HL-60/S4 (cell line): ENCODE data around the gene CFDP1.

Source experiments
- in situ Hi-C: fragments of 300-500 bp; cut with MboI; formaldehyde crosslinking; loops from 2 replicates; pipeline ENCODE4 v1.14.3; 2022; ENCODE audit warnings: low sequenced_read_pairs

CFDP1 gene

GRCh38 chr16:75267631-75268264 lies 165.6 kb downstream of the CFDP1 start:
- in situ Hi-C loops = no loop called here

DNA sequence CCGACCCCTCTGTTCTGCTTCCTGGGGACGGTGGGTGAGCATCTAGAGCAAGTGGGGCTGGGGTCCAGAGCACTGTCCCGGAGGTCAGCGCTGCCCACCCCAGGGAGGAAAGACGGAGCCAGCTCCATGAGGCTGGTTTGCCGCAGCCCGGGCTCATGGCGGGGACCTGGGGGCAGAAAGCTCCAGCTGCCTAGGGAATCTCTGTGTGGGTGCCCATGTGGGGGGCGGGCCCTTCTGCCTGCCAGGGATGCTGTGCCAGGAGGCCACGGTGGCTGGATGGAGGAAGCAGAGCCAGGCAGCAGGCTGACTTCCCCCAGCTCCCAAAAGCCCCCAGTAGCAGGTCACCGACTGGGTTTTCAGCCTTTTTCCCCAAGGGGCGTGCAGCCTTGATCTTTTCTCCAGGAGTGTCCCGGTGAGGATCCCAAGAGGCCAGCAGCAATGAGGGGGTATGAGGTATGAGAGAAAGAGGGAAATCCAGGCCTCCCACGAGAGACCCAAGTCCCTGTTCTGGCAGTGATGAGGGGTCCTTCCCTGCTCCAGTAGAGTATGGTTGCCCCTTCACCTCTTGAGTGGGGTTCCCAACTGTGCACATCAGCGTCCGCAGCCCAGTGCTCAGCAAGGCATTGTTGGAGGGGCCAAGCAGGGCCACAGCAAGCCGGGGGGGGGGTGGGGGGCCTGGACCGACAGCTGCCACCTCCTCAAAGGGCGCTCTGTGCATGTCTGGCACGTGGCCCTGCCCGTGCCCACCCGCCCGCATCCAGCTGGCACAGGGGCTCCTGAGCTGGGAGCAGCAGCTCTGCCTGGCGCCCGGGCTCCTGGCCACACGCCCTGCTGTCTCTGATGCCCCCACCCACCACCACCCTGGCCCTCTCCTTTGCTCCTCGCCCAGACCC lies 166.3 kb downstream of the CFDP1 start:
- in situ Hi-C loops = no loop called here

- in situ Hi-C loops = no loop called here
These were observed 167.2 kb downstream of the CFDP1 start for GRCh38 chr16:75265911-75266701.

- in situ Hi-C loops = no loop called here
These were observed 168.0 kb downstream of the CFDP1 start for GRCh38 chr16:75264999-75265910.

DNA sequence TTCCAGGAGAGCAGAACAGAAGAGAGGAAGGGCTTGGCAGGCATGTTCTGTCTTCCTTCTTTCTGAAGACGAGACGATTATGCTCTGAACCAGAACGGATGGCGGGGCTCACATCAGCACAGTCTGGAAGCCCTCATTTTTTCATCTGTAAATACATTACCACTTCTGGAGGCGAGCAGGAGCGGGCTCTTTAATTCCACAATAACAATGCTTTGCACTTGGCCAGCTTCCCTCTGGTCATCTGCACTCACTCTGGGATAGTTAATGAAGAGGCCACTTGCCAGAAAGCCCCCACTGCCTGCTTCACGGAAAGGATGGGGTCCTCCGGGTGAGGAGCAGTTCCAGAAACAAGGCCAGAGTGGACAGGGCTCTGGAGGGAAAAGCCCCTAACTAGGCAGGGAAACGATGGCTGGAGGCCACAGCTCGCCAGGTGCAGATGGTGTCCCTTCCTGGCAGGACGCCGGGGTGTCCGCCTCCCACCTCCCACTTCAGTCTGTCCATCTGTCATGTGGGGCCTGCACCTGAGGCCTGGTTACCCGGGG lies 168.8 kb downstream of the CFDP1 start:
- in situ Hi-C loops = no loop called here

GRCh38 chr16:75263963-75264445 lies 169.3 kb downstream of the CFDP1 start:
- in situ Hi-C loops = no loop called here

DNA sequence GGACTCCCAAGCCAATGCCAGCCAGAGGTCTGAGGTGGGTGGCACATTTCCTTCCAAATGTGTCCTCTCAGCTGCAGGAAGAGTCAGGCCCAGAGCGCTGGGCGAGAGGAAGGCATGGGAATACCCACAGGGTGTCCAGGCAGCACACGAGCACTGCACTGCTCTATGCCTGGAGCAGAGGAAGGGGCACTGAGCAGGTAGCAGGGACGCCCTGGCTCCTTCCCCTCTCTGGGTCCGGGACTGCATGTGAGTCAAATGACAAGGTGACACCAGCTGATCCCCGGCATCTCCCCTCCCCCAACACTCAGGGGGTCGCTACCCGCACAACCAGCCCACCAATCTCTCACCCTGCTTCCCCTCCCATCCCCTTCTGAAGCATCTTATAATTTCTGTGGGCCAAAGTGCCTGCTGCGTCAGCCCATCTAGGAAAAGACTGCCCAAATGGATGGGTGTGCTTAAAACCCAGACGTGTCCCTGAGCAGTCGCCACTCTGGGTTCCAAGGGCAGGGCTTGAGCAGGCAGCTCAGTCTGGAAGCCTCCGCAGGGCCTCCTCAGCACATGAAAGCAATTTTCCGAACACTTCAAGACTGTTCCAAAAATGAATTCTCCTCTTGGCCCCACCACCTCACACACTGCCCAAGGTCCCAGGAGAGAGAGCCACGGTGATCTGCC lies 169.9 kb downstream of the CFDP1 start:
- in situ Hi-C loops = no loop called here

GRCh38 chr16:75262800-75263127 lies 170.5 kb downstream of the CFDP1 start:
- in situ Hi-C loops = no loop called here

DNA sequence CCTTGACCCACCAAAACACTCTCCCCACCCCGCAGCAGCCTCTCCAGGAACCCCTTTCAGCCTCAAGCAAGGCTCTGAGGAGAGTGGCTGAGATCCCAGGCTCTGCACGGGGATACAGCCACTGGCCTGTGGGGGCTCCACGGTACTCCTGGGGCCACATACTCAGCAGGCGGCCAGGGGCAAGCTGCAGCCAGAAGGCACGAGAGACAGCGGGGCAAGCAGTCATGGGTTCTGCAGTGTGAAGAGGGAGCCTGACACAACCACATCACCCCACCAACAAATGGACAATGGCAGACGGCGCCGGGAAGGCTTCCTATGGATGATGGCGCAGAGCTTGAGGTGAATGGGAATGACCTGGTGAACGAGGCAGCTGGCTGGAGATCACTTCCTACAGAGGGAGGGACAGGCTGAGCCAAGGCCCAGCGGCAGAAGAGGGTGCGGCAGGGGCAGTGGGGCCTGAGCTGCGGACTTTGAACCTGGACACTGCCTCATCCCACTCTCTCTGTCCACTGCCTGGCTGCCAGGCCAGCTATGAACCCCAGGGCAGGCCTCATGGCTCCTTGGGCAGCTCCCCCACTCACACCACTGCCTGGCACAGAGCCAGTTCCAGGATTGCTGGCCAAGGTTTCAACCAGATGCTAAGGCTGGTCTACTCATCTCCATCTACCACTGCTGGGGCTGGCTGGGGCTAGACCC lies 171.1 kb downstream of the CFDP1 start:
- in situ Hi-C loops = no loop called here

DNA sequence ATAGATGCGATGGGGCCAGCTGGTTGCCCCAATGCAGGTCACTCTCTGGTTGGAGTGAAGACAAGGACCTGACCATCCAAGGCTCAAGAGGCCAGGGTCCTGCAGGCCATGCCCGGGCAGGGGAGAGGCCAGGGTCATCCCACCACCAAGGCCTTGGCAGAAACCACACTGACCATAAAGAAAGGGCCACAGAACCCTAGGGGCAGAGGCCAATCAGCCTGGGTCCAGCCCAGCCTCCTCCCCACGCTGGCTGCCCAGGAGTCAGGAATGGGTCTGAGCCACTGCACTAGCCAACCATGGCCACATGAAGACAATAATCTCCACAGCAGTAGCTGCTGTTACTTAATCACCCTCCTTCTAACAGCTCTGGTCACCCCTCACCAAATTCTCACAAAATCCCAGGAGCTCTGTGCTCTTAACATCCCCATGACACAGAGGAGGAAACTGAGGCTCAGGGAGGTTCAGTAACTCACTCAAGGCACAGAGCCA lies 171.7 kb downstream of the CFDP1 start:
- in situ Hi-C loops = no loop called here

DNA sequence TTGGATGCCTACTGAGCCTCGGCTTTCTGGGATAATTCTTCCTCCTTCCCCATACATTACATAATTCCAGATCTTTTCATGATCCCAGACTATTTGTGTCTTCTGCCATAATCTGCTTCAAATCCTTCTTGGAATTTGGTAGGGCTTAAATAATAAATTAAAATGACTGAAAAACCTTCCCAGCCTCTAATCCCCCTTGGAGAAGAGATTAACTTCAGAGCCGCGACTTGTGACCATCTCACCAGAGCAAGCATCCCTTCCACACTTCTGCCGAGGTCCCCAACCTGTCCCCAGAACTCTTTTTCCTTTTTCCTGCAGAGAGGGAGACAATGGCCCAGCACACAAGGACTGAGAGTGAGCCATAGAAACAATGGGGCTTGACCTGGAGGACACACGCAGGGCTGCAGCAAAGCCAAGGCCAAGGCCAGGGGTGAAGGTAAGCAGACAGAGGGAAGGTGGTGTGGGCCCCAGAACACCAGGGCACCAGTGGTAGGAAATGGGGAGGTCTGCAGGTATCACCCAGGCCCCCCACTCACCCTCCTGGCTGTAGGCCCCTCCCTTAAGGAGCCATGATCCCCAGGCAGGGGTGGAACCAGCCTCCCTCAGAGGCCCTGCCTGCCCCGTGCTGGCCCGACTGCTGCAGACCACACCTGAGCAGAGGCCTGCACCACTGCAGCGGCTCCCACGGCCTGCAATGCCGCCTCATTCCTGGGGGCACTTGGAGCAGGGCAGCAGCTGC lies 172.3 kb downstream of the CFDP1 start:
- in situ Hi-C loops = no loop called here

- in situ Hi-C loops = no loop called here
These were observed 174.5 kb downstream of the CFDP1 start for GRCh38 chr16:75258807-75259141.

DNA sequence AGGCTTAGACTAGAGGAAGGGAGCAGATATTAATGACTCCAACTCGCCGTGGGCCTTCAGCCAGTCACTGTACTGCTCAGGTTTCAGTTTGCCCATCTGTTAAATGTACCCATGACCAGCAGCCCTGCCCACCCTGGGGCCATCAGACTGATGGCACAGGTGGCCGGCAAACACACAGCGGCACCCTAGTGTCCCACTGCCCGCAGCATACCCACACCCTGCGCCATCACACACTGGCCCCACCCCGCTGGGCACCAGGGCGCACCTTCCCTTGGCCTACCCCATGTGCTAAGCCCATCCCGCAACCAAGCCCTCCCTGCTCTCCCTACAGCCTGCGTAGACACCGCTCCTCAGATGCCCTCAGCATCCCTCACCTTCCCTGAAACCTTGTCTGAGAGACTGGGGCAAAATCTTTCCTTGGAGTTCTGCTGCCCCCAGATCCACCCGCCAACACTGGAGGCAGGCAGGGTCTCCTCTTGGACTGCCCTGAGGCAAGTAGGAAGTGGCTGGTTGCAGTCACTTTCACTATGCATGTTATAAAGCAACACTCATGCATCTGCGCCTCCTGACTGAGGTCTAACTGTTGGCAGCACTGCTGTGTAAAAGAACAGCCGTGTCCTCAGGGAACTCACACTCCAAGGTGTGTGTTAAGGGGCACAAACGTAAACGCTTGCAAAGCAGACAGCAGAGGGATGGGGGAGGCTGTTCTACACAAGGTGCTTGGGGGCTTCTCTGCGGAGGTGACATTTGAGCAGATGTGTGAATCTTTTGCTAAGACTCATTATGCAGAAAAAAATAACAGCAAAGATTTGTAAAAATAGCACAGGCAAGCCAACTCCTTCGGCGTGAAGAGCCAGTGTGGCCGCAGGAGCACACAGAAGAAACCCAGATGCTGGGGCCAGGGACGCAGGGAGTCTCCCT lies 175.2 kb downstream of the CFDP1 start:
- in situ Hi-C loops = no loop called here

DNA sequence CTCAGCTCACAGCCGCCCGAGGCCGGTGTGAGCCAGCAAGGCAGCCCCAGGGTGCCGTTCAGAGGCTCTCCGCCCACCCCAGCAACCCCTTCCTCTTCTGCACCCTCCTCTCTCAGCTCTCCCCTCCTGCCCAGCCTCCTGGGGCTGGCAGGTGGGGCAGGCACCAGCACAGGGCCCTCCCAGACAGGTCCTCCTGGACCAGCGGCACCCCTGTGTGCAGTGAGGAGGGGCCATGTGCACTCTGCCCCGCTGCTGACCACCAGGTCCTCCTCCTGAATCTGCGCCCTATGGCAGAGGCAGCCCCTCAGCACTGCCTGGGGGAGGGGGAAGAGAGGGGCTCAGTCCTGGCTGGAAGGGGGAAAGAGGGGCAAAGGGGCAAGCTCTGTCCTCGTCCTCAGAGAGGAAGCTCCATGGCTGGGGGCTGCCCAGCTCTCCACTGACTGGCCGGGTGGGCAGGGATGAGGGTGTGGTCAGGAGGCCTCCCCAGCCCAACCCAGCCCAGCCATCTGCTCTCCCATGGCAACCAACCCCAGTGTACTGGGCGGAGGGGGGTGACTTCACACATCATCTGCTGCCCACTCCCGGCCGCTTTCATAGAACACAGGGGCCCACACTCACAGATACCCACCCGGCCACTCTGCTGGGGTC lies 176.5 kb downstream of the CFDP1 start:
- in situ Hi-C loops = no loop called here

- in situ Hi-C loops = no loop called here
These were observed 177.2 kb downstream of the CFDP1 start for GRCh38 chr16:75256059-75256571.

GRCh38 chr16:75254359-75254837 lies 178.9 kb downstream of the CFDP1 start:
- in situ Hi-C loops = no loop called here
